RCC 7860 (cell line): ENCODE data around the gene RHBDL2.
"Not testable (repeated sequence)": the region's sequence is repeated elsewhere in the genome, so short reads cannot be mapped to it uniquely, and the experiment has no call there.

Source experiments
- DNase-seq: peaks from one replicate; pipeline ENCODE4 v3.0.0-alpha.2; 2015; ENCODE audit warnings: low spot score
- FAIRE-seq: peaks from 2 replicates; lab custom pipeline; 2012; peaks lifted over from hg19 to GRCh38; lab: Jason Lieb, UNC

RHBDL2 gene

GRCh38 chr1:38941527-38942019 lies at the start of gene RHBDL2:
TSS of gene RHBDL2 (minus strand) at chr1:38941830. CDS start at chr1:38919212, 22,618 bp downstream.
- FAIRE-seq = no peak
- DNase-seq = peak; percentile 32

- FAIRE-seq (no peak), DNase-seq (peak; percentile 92)
These were observed 49.4 kb upstream of the RHBDL2 start, which contains the start of gene AKIRIN1 for GRCh38 chr1:38990738-38991637. TSS of gene AKIRIN1 (plus strand) at chr1:38991276. CDS start at chr1:38991381, 105 bp downstream.

- no peak for FAIRE-seq
- no peak for DNase-seq
These were observed 48.7 kb upstream of the RHBDL2 start for GRCh38 chr1:38990386-38990737.

- no peak for DNase-seq
- no peak for FAIRE-seq
These were observed 48.3 kb upstream of the RHBDL2 start for GRCh38 chr1:38989979-38990378.

GRCh38 chr1:38979380-38979779 lies 37.8 kb upstream of the RHBDL2 start:
- not testable (repeated sequence) for FAIRE-seq, DNase-seq

GRCh38 chr1:38978245-38978542 lies 36.6 kb upstream of the RHBDL2 start:
- not testable (repeated sequence) for DNase-seq, FAIRE-seq

GRCh38 chr1:38977399-38978244 lies 36.0 kb upstream of the RHBDL2 start:
- DNase-seq, FAIRE-seq: not testable (repeated sequence)

GRCh38 chr1:38973659-38974437 lies 32.2 kb upstream of the RHBDL2 start:
- no peak for FAIRE-seq
- DNase-seq = no peak

- not testable (repeated sequence) for FAIRE-seq, DNase-seq
These were observed 31.5 kb upstream of the RHBDL2 start for GRCh38 chr1:38973145-38973544.

GRCh38 chr1:38964140-38964548 lies 22.5 kb upstream of the RHBDL2 start:
- DNase-seq (no peak), FAIRE-seq (no peak)

- FAIRE-seq (no peak), DNase-seq (no peak)
These were observed 20.9 kb upstream of the RHBDL2 start for GRCh38 chr1:38962560-38962959.

GRCh38 chr1:38962113-38962512 lies 20.5 kb upstream of the RHBDL2 start:
- FAIRE-seq (peak; percentile 52), DNase-seq (peak; percentile 59)

GRCh38 chr1:38958967-38959366 lies 17.3 kb upstream of the RHBDL2 start:
- FAIRE-seq (no peak), DNase-seq (peak; percentile 42)

- DNase-seq (peak; percentile 15), FAIRE-seq (no peak)
These were observed 11.8 kb upstream of the RHBDL2 start for GRCh38 chr1:38953433-38953860.

- DNase-seq (no peak), FAIRE-seq (no peak)
These were observed 8.9 kb upstream of the RHBDL2 start for GRCh38 chr1:38950553-38950952.

- FAIRE-seq = no peak
These were observed 2.9 kb upstream of the RHBDL2 start for GRCh38 chr1:38944547-38944946.

GRCh38 chr1:38942664-38943428 lies 1.2 kb upstream of the RHBDL2 start:
- no peak for DNase-seq
- FAIRE-seq = no peak

More at GRCh38 chr1:38944547-38944946, 2.9 kb upstream of the RHBDL2 start:
- no peak for DNase-seq

GRCh38 chr1:38941093-38941492 lies 537 bp downstream of the RHBDL2 start:
- FAIRE-seq (no peak), DNase-seq (no peak)

- FAIRE-seq = no peak
These were observed 1.1 kb downstream of the RHBDL2 start for GRCh38 chr1:38940339-38941047.

More at GRCh38 chr1:38940339-38941047, 1.1 kb downstream of the RHBDL2 start:
- DNase-seq = no peak
